Glutamatergic neuron (in vitro differentiated cells): ENCODE measurements around the gene ZMYM2. TPM values are rescaled to one million over a fixed set of nuclear protein-coding genes. Genes with fewer than 3 reads are reported as not detected.

ENCODE experiments used
- DNase-seq: peaks from one replicate; pipeline ENCODE4 v3.0.0; 2022
- H3K27ac Mint-ChIP-seq: one replicate; pipeline ENCODE4 v1.8.0; 2020; ENCODE audit warnings: mild to moderate bottlenecking, mixed read lengths, inconsistent platforms; ENCODE audit not compliant: unreplicated experiment
- H3K27me3 Mint-ChIP-seq: one replicate; pipeline ENCODE4 v1.8.0; 2020; ENCODE audit warnings: mild to moderate bottlenecking, moderate library complexity, mixed read lengths, inconsistent platforms; ENCODE audit not compliant: unreplicated experiment
- H3K36me3 Mint-ChIP-seq: one replicate; pipeline ENCODE4 v1.8.0; 2020; ENCODE audit warnings: mild to moderate bottlenecking, mixed read lengths, inconsistent platforms; ENCODE audit not compliant: unreplicated experiment
- H3K4me1 Mint-ChIP-seq: one replicate; pipeline ENCODE4 v1.8.0; 2020; ENCODE audit warnings: mild to moderate bottlenecking, low read depth, mixed read lengths, inconsistent platforms; ENCODE audit not compliant: unreplicated experiment
- H3K4me3 Mint-ChIP-seq: one replicate; pipeline ENCODE4 v1.8.0; 2020; ENCODE audit warnings: mild to moderate bottlenecking, mixed read lengths, inconsistent platforms; ENCODE audit not compliant: unreplicated experiment
- H3K9me3 Mint-ChIP-seq: one replicate; pipeline ENCODE4 v1.8.0; 2020; ENCODE audit warnings: mild to moderate bottlenecking, moderate library complexity, mixed read lengths, inconsistent platforms; ENCODE audit not compliant: unreplicated experiment
- CTCF ChIP-seq: fragments of 200-600 bp; sonication (generic); IDR thresholded peaks from one replicate; pipeline ENCODE4 v1.5.0; 2021; ENCODE audit not compliant: partially characterized antibody, unreplicated experiment
- total RNA-seq: library from RNA; stranded (reverse); fragmentation: NEBNext Ultra II Directional; extraction: Animal tissue kit (Norgen Biotek cat#: 25700); gene quantifications from one replicate; pipeline ENCODE4 v1.2.1, GENCODE V29; 2021; ENCODE audit not compliant: unreplicated experiment

Gene ZMYM2
- total RNA-seq, 1 donor from 2014 or later, result 215 TPM

DNA sequence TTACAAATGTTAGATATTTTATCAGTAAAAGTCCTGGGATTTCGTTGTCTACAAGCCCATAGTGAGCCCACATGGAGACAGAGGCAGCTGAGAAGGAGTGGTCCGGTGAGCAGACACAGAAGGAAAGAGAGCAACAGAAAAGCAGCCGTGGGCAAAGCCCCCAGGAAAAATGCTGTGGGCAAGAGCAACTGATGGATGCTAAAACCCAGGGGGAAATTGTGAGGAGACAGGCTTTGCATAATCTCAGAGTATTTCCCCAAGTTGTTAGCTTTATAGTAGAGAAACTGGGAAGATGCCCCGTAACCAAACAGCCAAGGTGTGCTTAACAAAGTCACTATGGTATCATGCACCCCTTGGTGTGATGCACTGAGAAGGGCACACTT, 167.2 kb downstream of the ZMYM2 start:
- Mint-ChIP-seq H3K4me3 (no peak overlapping the region), H3K27ac (no peak overlapping the region), H3K36me3 (no peaks in the 10 kb centered on the region), H3K9me3 (no peaks in the 10 kb centered on the region), H3K4me1 (no peaks in the 10 kb centered on the region), H3K27me3 (peaks cover 7% of the 10 kb centered on the region)
- DNase-seq, result no peak
- no peak for TF ChIP-seq CTCF

DNA sequence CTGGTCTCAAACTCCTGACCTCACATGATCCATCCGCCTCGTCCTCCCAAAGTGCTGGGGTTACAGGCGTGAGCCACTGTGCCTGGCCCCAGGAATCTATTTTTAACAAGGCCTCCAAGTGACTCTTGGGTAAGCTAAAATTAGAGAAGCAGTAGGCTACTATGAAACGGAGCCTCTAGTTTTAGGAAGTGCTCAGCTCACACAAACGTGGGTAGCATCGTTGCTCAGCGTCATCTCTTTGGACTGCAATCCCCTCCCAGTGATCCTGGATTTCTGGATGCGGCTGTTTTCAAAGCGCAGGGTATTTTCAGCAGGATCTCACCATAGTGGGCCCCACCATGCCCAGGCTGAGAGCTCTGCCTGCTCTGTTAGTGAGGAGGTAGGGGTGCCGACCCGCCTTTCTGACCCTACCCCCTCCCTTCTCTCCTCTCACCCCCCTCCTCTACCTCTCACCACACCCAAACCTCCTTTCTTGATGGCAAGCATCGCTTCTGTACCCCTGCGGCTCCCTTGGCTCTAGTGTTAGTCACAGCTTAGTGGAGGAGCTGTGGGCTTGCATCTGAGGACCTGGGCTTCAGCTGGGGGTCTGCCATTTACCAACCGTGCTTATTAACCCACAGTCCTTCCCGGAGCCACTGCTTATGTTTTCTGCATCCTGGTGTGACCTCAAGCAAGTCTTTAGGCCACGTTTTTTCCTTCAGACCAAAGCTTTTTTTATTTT, 168.2 kb downstream of the ZMYM2 start:
- DNase-seq, result no peak
- H3K27me3 Mint-ChIP-seq, result peaks cover 7% of the 10 kb centered on the region
- H3K9me3 Mint-ChIP-seq, result no peaks in the 10 kb centered on the region
- no peak overlapping the region for H3K4me3 Mint-ChIP-seq
- no peaks in the 10 kb centered on the region for H3K4me1 Mint-ChIP-seq
- TF ChIP-seq CTCF, result no peak
- H3K27ac Mint-ChIP-seq, result no peak overlapping the region
- H3K36me3 Mint-ChIP-seq, result no peaks in the 10 kb centered on the region

DNA sequence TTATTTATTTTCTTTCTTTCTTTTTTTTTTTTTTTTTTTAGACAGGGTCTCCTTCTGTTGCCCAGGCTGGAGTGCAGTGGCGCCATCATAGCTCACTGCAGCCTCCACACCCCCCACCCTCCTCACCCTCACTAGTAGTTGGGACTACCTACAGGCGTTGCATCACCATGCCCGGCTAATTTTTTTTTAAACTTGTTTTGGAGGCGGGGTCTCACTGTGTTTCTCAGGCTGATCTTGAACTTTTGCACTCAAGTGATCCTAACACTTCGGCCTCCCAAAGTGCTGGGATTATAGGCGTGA, 168.7 kb downstream of the ZMYM2 start:
- H3K36me3 Mint-ChIP-seq, result no peaks in the 10 kb centered on the region
- TF ChIP-seq CTCF, result no peak
- no peaks in the 10 kb centered on the region for H3K4me1 Mint-ChIP-seq
- no peaks in the 10 kb centered on the region for H3K9me3 Mint-ChIP-seq
- no peak overlapping the region for H3K27ac Mint-ChIP-seq
- H3K4me3 Mint-ChIP-seq, result peak overlapping the region; percentile 60
- peaks cover 7% of the 10 kb centered on the region for H3K27me3 Mint-ChIP-seq
- DNase-seq, result no peak

GRCh38 chr13:20127562-20128458, 169.3 kb downstream of the ZMYM2 start:
- no peaks in the 10 kb centered on the region for H3K9me3 Mint-ChIP-seq
- H3K27me3 Mint-ChIP-seq, result peaks cover 7% of the 10 kb centered on the region
- H3K4me1 Mint-ChIP-seq, result no peaks in the 10 kb centered on the region
- no peak overlapping the region for H3K27ac Mint-ChIP-seq
- no peak for TF ChIP-seq CTCF
- DNase-seq, result peak; percentile 72
- H3K4me3 Mint-ChIP-seq, result peak overlapping the region; percentile 60
- H3K36me3 Mint-ChIP-seq, result no peaks in the 10 kb centered on the region

- H3K27ac Mint-ChIP-seq, result no peak overlapping the region
- peak overlapping the region; percentile 44 for H3K4me3 Mint-ChIP-seq
- TF ChIP-seq CTCF, result no peak
- H3K9me3 Mint-ChIP-seq, result no peaks in the 10 kb centered on the region
- H3K27me3 Mint-ChIP-seq, result peaks cover 7% of the 10 kb centered on the region
- H3K4me1 Mint-ChIP-seq, result no peaks in the 10 kb centered on the region
- no peaks in the 10 kb centered on the region for H3K36me3 Mint-ChIP-seq
- DNase-seq, result no peak
Measured at GRCh38 chr13:20128459-20128931, 170.0 kb downstream of the ZMYM2 start.
